Ovary (tissue), 9 donors: ENCODE results near the gene PMFBP1. TPM values are rescaled to one million over a fixed set of nuclear protein-coding genes. Genes with fewer than 3 reads are reported as not detected.

ENCODE experiments used
- DNase-seq, 5 donors: peaks; one replicate each; pipeline ENCODE4 v3.0.0-alpha.2; 2019 to 2020
- H3K27ac ChIP-seq, 2 donors: fragments of 200-600 bp; one replicate each; pipeline versions ENCODE4 v1.5.1 to v1.8.0; 2019 to 2022
- H3K27me3 ChIP-seq: fragments of 200-600 bp; one replicate; pipeline ENCODE4 v1.8.0; 2022
- H3K36me3 ChIP-seq: fragments of 200-600 bp; sonication (generic); one replicate; pipeline ENCODE4 v1.5.1; 2019
- H3K4me1 ChIP-seq: one replicate; pipeline ENCODE4 v1.8.1; 2013; ENCODE audit warnings: mild to moderate bottlenecking, moderate library complexity; ENCODE audit not compliant: insufficient read depth
- H3K4me3 ChIP-seq: fragments of 200-600 bp; sonication (generic); one replicate; pipeline ENCODE4 v1.5.1; 2017
- H3K9me3 ChIP-seq, 2 donors: fragments of 200-600 bp in 1 of 2; sonication (generic) in 1 of 2; one replicate each; pipeline versions ENCODE4 v1.5.1 to v1.8.1; 2013 to 2019; ENCODE audit warnings: mild to moderate bottlenecking in 1 of 2, moderate library complexity in 1 of 2
- CTCF ChIP-seq, 3 donors: fragments of 450-650 bp in 2 of 3; fragments of 200-600 bp in 1 of 3; IDR thresholded peaks; one replicate each; pipeline versions ENCODE4 v1.5.1 to v1.8.0; 2016 to 2022; ENCODE audit warnings: antibody characterized with exemption in 3 of 3, mild to moderate bottlenecking in 1 of 3
- EP300 ChIP-seq: sonication (generic); formaldehyde crosslinking; IDR thresholded peaks from one replicate; pipeline ENCODE4 v1.6.1; 2017; ENCODE audit warnings: antibody characterized with exemption
- POLR2A ChIP-seq: fragments of 450-650 bp; IDR thresholded peaks from one replicate; pipeline ENCODE4 v1.6.1; 2017; ENCODE audit warnings: antibody characterized with exemption, mild to moderate bottlenecking, moderate library complexity
- WGBS, 3 donors: extraction: QIAGEN DNeasy Blood & Tissue Kit in 1 of 3; methylation state at CpG; one replicate each; pipeline versions ENCODE4 v1.1.5 to v1.1.7; 2013 to 2017; 5-methylcytosine and 5-hydroxymethylcytosine counted together
- intact Hi-C, 4 donors: fragments of 100-400 bp; cut with DNase I; formaldehyde crosslinking; loops; one replicate each; pipeline versions ENCODE4 v1.11.0 to v1.15.1; 2022 to 2023
- polyA plus RNA-seq, 2 donors: library from polyadenylated mRNA; stranded (reverse); fragments of 200-250 nt in 1 of 2; fragments of 350-450 nt in 1 of 2; fragmentation: Illumina TruSeq in 1 of 2; extraction: RNeasy Lipid Tissue Mini Kit (QIAGEN cat#74804) in 1 of 2; gene quantifications; one replicate each; pipeline ENCODE4 v1.2.3, GENCODE V29; 2013 to 2014
- total RNA-seq, 7 donors: library from RNA; depleted of rRNA in 2 of 7; stranded (reverse); fragments of >200 nt in 2 of 7; fragmentation: NEBNext Ultra II Directional in 3 of 7; extraction: Animal tissue kit (Norgen Biotek cat#: 25700) in 3 of 7; gene quantifications; one replicate each; pipeline versions ENCODE4 v1.1.0 to v1.2.4, GENCODE V29; 2016 to 2023
- donor health status: DM: no; HTN: no; CAD: no; lungs with moderate emphysema.
- donor health status: DM: no; HTN: no; CAD: no.
- donor health status: Bipolar disorder and iron deficiency.
- donor health status: DM: yes; HTN: yes; CAD: no.
- donor health status: DM: no; HTN: no; CAD: no.
- donor health status: DM: yes; HTN: yes; CAD: no.

PMFBP1 gene
- total and polyA plus RNA-seq, 9 donors = 0.12 to 1.7 (median 0.57) TPM

- H3K4me3 ChIP-seq = no peak overlapping the region
- no peaks in the 10 kb centered on the region for H3K36me3 ChIP-seq
- no peaks in the 10 kb centered on the region for H3K4me1 ChIP-seq
- H3K9me3 ChIP-seq = no peaks in the 10 kb centered on the region
- TF ChIP-seq POLR2A (no peak), CTCF (IDR thresholded peaks at IDR 0.05) (no peak), EP300 (no peak)
- no peak for DNase-seq
- WGBS, 3 donors = 74 to 76% (median 75%) methylated on average over 6 to 7 of the region's 7 CpGs
- no peak overlapping the region for H3K27ac ChIP-seq
- intact Hi-C loops = no loop called here
- no peaks in the 10 kb centered on the region for H3K27me3 ChIP-seq
Measured at GRCh38 chr16:72129976-72130656, 41.8 kb downstream of the PMFBP1 start.

- Histone ChIP-seq H3K27me3 (no peaks in the 10 kb centered on the region), H3K9me3 (no peaks in the 10 kb centered on the region), H3K36me3 (no peaks in the 10 kb centered on the region), H3K27ac (no peak overlapping the region), H3K4me1 (peaks cover 2% of the 10 kb centered on the region), H3K4me3 (no peak overlapping the region)
- WGBS, 3 donors = 75 to 84% (median 77%) methylated on average over 9 of the region's 9 CpGs
- intact Hi-C loops = no loop called here
- TF ChIP-seq EP300 = no peak
- TF ChIP-seq CTCF (IDR thresholded peaks at IDR 0.05) = no peak
- no peak for TF ChIP-seq POLR2A
- DNase-seq = no peak
Measured at GRCh38 chr16:72128701-72129100, 43.3 kb downstream of the PMFBP1 start.

DNA sequence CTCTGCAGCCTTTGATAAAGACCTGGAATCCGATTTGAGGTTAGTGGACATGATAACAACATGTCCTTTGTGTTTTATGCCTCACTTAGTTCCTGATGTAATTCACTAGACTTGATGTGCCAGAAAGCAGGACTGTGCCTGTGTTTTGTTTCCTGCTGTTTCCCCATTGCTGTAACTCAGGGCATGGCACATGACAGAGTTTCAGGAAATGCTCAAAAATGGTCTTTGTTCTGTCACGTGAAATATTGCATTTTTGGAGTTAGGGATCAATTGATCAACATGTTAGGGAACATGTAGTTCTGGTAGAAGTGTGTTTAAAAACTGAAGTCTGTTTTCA lies 45.6 kb downstream of the PMFBP1 start:
- Histone ChIP-seq H3K4me1 (peaks cover 2% of the 10 kb centered on the region), H3K36me3 (no peaks in the 10 kb centered on the region), H3K9me3 (no peaks in the 10 kb centered on the region), H3K4me3 (no peak overlapping the region), H3K27ac (no peak overlapping the region), H3K27me3 (no peaks in the 10 kb centered on the region)
- intact Hi-C loops = no loop called here
- WGBS, 3 donors = 66 to 72% (median 71%) methylated on average over 2 of the region's 2 CpGs
- TF ChIP-seq EP300 = no peak
- no peak for TF ChIP-seq CTCF (IDR thresholded peaks at IDR 0.05)
- TF ChIP-seq POLR2A = no peak
- DNase-seq = no peak

- WGBS, 3 donors = 77 to 81% (median 80%) methylated on average over 9 of the region's 9 CpGs
- Histone ChIP-seq H3K27me3 (no peaks in the 10 kb centered on the region), H3K36me3 (no peaks in the 10 kb centered on the region), H3K4me3 (no peak overlapping the region), H3K9me3 (no peaks in the 10 kb centered on the region), H3K27ac (no peak overlapping the region), H3K4me1 (peaks cover 2% of the 10 kb centered on the region)
- no peak for DNase-seq
- TF ChIP-seq EP300 (no peak), CTCF (IDR thresholded peaks at IDR 0.05) (no peak), POLR2A (no peak)
- intact Hi-C loops = no loop called here
Measured at GRCh38 chr16:72125635-72126428, 46.1 kb downstream of the PMFBP1 start.
